Inferior parietal cortex (tissue), 1 donor: ENCODE results near the gene PAH.
A peak's percentile ranks its signal among the peaks of the same experiment; 100 is the strongest.

Source experiments
- DNase-seq: peaks from one replicate; pipeline ENCODE4 v3.0.0-alpha.2; 2016; ENCODE audit errors: extremely low spot score

PAH gene

GRCh38 chr12:102950950-102951619 lies 34.0 kb upstream of the PAH start:
- no peak for DNase-seq

GRCh38 chr12:102950107-102950949 lies 33.3 kb upstream of the PAH start:
- DNase-seq, result no peak

- peak; percentile 79 for DNase-seq
Measured at GRCh38 chr12:102948941-102949352, 31.9 kb upstream of the PAH start.

GRCh38 chr12:102946042-102946441 lies 29.0 kb upstream of the PAH start:
- DNase-seq, result no peak

GRCh38 chr12:102939670-102940222 lies 22.7 kb upstream of the PAH start:
- DNase-seq, result no peak

GRCh38 chr12:102939059-102939458 lies 22.0 kb upstream of the PAH start:
- no peak for DNase-seq

- no peak for DNase-seq
Measured at GRCh38 chr12:102933168-102933567, 16.1 kb upstream of the PAH start.

GRCh38 chr12:102927220-102927619 lies 10.2 kb upstream of the PAH start:
- no peak for DNase-seq

- DNase-seq, result no peak
Measured at GRCh38 chr12:102921240-102921639, 4.2 kb upstream of the PAH start.

GRCh38 chr12:102920271-102920670 lies 3.2 kb upstream of the PAH start:
- no peak for DNase-seq

- no peak for DNase-seq
Measured at GRCh38 chr12:102918840-102919239, 1.8 kb upstream of the PAH start.

GRCh38 chr12:102916252-102917025 lies 605 bp downstream of the PAH start:
- no peak for DNase-seq

GRCh38 chr12:102913453-102914226 lies 3.4 kb downstream of the PAH start:
- no peak for DNase-seq

GRCh38 chr12:102912258-102912657 lies 4.8 kb downstream of the PAH start:
- no peak for DNase-seq

GRCh38 chr12:102911320-102911719 lies 5.7 kb downstream of the PAH start:
- DNase-seq, result no peak

- no peak for DNase-seq
Measured at GRCh38 chr12:102910792-102911191, 6.3 kb downstream of the PAH start.

- no peak for DNase-seq
Measured at GRCh38 chr12:102910137-102910536, 6.9 kb downstream of the PAH start.

GRCh38 chr12:102907918-102908317 lies 9.1 kb downstream of the PAH start:
- no peak for DNase-seq

- DNase-seq, result no peak
Measured at GRCh38 chr12:102905229-102905628, 11.8 kb downstream of the PAH start.

- DNase-seq, result no peak
Measured at GRCh38 chr12:102903337-102904007, 13.6 kb downstream of the PAH start.

GRCh38 chr12:102902093-102902492 lies 15.0 kb downstream of the PAH start:
- DNase-seq, result no peak
